ENCODE data around the gene NTF3.
"Not testable (repeated sequence)": the region's sequence is repeated elsewhere in the genome, so short reads cannot be mapped to it uniquely, and the experiment has no call there.

The NTF3 gene

DNA sequence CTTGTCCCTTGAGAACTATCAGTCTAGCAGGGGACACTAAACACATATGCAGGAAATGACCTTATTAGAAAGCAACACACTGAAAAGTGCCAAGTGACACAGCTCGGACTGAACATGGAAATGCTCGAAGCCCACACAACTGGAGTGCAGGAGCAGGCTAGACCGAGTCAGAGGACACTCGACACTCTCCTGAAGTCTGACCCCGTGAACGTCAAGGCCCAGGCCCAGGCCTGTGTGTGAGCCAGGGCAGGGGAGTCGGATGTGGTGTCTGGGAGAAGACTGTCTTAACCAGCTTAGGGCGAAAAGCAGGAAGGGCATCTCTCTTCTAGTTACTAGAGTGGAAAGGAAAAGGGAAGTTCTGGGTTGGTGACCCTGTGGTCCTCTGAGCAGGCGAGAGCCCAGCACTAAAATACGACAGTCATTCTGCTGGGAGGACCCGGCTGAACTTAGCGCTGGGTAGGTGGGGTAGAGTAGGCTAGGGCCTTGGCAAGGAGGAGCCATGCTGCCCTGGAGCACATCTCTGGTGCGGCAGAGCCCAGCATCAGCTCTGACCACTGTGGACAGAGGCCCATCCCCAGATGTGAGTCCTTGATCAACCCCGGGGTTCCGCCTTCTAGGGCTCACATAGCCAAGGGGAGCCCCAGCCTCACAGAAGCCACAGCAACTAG is 93.0 kb downstream of the NTF3 start:
- no peak for DNase-seq

- DNase-seq = no peak
These were observed 94.0 kb downstream of the NTF3 start for GRCh38 chr12:5525783-5526367.

DNA sequence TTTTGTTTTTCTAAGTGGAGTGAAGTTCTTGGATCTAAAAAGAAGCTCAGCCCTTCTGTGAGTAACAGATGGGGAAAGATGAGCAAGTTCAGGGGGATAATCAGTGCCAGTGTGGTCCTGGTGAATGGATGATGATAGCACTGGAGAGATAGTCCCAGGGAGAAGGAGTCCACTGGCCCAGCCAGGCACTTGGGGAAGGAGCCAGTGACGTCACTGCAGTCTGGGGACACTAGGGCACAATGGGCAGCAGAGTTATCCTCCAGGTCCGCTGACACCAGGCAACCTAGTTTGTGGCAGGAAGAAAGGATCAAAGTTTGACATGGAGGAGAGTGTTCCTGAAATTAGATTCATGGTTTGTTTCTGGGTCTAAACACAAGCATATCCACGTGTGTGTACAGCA is 101.5 kb downstream of the NTF3 start:
- no peak for DNase-seq

- DNase-seq = no peak
These were observed 102.7 kb downstream of the NTF3 start for GRCh38 chr12:5534426-5535199.

GRCh38 chr12:5535541-5535940 is 103.6 kb downstream of the NTF3 start:
- no peak for DNase-seq

- not testable (repeated sequence) for DNase-seq
These were observed 105.2 kb downstream of the NTF3 start for GRCh38 chr12:5537026-5537615.

- no peak for DNase-seq
These were observed 105.9 kb downstream of the NTF3 start for GRCh38 chr12:5537771-5538170.
